Articular chondrocyte of knee joint (primary cell): ENCODE results near the gene AGO4. TPM values are rescaled to one million over a fixed set of nuclear protein-coding genes. Genes with fewer than 3 reads are reported as not detected.

Experiments
- total RNA-seq: library from RNA; depleted of rRNA; stranded (reverse); fragments of >200 nt; gene quantifications from 2 replicates; pipeline ENCODE4 v1.2.3, GENCODE V29; 2012

The AGO4 gene
- total RNA-seq = 16.1 and 23.9 TPM in 2 replicates

DNA sequence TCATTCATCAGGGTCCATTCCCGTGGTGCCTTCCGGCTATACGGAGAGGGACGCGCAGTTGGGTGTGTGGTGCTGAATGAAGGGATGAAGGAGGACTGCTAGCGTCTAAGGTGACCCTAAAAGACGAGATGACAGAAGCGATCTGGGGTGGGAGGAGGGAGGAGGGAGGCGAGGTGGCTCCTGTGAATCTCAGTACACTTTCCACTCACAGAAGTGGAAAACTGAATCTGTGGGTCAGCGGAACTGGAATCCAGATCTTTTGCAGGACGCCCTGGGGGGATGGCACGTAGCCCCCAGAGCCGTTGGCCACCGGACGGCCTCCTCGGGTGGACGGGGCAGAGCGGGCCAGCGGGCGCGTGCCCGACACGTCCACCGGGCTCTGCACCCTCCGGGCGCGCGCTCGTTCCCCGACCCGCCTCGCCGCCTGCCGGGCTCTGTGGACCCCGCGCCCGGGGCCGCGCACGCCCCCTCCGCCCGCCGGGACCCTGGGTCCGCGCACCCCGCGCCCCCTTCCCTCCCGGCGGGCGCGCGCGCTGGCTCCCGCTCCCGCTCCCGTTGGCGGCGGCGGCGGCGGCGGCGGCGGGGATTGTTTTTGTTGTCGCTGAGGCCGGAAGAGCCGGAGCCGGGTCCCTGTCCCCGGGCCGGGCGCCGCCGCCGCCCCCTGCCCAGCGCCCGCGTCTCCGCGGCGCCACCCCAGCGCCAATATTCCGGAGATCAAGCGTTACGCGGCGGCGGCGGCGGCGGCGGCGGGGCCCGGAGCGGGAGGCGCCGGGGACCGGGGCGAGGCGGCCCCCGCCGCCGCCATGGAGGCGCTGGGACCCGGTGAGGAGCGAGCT lies at the start of gene AGO4:
TSS of gene AGO4 (plus strand) at position 403 of the 836 bp plus-strand sequence. CDS start at position 804, 401 bp downstream.

GRCh38 chr1:35882945-35883634 lies 75.3 kb downstream of the AGO4 start, which contains the start of gene AGO1:
AGO1 (plus strand) TSS chr1:35883209; CDS start chr1:35883422, 213 bp downstream.

Other genes with a start within 250 kb of the AGO4 start
- 0.54 and 0.65 TPM in 2 replicates for gene TFAP2E, start 234.7 kb upstream of the AGO4 start, total RNA-seq
- gene PSMB2, start 166.5 kb upstream of the AGO4 start, total RNA-seq = 21.7 and 22.3 TPM in 2 replicates
- gene C1orf216, start 89.1 kb upstream of the AGO4 start, total RNA-seq = 17.0 and 19.0 TPM in 2 replicates
- 5.1 and 8.5 TPM in 2 replicates for gene CLSPN, start 38.0 kb upstream of the AGO4 start, total RNA-seq
- 22.2 and 23.0 TPM in 2 replicates for gene AGO1, start 75.2 kb downstream of the AGO4 start, total RNA-seq
- 17.3 and 21.2 TPM in 2 replicates for gene AGO3, start 123.1 kb downstream of the AGO4 start, total RNA-seq